Measurements from ENCODE around the gene LRPAP1.
"Not testable (repeated sequence)": the region's sequence is repeated elsewhere in the genome, so short reads cannot be mapped to it uniquely, and the experiment has no call there.

The LRPAP1 gene

GRCh38 chr4:3551366-3551765 lies 19.1 kb upstream of the LRPAP1 start:
- not testable (repeated sequence) for H3K27ac ChIP-seq

GRCh38 chr4:3550792-3551325 lies 18.6 kb upstream of the LRPAP1 start:
- H3K27ac ChIP-seq: not testable (repeated sequence)

GRCh38 chr4:3550041-3550440 lies 17.8 kb upstream of the LRPAP1 start:
- not testable (repeated sequence) for H3K27ac ChIP-seq

DNA sequence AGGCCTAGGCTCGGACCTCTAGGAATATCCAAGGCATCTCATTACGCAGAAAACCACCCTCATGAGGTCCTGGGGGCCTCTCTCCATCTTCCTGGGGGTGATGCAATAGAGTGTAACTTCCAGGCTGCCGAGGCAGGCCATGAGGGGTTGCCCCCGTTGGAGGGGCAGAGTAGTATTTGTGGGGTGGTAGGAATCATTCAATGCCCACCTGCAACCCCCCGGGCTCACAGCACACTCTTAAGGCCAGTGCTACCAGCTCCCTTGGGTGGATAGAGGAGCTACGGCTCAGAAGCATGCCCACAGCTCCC lies 17.4 kb upstream of the LRPAP1 start:
- H3K27ac ChIP-seq: not testable (repeated sequence)

DNA sequence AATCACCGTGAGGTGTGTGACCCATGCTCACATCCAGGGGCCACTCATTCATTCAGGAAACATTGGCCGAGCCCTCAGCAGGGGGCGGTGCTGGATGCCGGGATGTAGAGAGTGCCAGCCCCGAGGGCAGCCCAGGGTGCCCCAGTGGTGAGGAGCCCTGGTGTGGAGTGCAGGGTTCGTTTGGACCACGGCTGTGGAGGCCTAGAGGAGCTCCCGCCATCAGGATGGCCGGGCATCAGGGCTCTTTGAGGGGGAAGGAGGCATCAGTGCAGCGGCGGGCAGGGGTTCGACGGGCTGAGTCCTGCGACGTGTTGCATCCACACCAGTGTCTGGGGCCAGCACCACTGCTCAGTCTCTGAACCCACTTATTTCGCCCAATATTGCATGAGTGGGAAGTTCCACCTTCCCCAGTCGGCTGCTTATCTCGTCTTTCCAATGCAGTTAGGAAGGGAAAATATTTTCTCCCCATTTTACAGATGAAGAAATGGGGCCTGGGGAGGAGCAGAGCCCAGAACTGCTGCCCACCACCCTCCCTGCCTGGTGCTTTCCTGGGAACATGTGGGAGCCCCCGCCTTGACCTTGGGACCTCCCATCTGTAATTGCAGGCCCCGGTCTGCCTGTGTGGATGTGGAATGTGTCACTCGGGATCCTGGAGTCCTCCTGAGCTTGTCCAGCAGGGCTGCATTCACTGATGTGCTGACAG lies 16.9 kb upstream of the LRPAP1 start:
- H3K27ac ChIP-seq: not testable (repeated sequence)

DNA sequence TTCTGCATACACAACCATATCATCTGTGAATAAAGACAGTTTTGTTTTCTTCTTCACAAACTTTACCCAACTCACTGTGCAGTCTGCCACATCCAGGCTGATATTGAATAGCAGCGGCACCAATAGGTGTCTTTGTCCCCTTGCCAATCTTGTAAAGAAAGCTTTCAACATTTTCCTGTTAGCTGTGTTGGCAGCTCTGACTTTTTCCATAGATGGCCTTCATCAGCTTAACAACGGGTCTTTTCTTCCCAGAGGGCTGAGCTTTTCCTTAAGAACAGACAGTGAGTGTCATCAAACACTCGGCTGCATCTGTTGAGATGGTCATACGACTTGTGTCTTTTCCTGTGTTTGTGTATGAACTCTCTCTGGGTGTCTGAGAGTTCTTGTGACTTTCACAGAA lies 14.5 kb upstream of the LRPAP1 start:
- not testable (repeated sequence) for H3K27ac ChIP-seq

DNA sequence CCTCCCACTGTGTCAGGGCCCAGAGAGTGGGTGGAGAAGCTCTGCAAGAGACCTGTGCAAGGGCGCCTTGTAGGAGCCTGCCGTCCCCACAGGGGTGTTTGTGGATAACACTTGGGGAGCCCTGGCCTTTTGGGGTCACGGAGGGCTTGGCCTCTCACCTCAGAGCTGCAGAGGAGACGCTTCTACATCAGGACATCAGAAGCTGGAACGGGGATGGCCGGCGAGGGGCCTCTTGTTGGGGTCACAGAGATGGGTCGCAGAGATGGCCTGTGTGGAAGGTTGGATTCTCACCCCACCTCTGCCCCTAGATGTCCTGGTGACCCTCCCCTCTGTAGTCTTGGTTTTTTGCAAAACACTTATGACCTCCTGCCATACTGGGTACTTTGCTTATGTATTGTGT lies 13.1 kb upstream of the LRPAP1 start:
- H3K27ac ChIP-seq: not testable (repeated sequence)

GRCh38 chr4:3544259-3545025 lies 12.2 kb upstream of the LRPAP1 start:
- H3K27ac ChIP-seq: not testable (repeated sequence)

DNA sequence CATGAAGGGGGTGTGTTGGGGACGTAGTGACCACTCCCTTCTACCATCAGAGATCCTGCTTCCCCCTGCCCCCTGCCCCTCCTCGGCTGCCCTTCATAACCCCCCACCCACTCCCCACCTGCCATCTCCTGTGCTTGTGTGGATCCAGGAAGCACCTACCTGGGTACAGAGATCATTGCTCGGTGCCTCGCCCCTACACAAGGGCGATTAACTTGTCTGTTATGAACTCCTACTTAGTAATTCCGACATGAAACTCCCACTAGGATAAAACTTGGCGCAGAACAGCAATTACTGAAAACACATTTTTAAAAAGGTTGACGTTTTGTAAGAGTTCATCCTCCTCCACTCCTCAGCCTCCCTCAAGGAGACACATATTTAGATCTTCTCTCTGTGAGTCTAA lies 11.2 kb upstream of the LRPAP1 start:
- H3K27ac ChIP-seq: not testable (repeated sequence)

DNA sequence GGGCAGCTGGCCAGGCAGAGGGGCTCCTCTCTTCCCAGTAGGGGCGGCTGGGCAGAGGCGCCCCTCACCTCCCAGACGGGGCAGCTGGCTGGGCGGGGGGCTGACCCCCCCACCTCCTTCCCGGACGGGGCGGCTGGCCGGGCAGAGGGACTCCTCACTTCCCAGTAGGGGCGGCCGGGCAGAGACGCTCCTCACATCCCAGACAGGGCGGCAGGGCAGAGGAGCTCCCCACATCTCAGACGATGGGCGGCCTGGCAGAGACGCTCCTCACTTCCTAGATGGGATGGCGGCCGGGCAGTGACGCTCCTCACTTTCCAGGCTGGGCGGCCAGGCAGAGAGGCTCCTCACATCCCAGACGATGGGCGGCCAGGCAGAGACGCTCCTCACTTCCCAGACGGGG lies 6.7 kb upstream of the LRPAP1 start:
- not testable (repeated sequence) for H3K27ac ChIP-seq

GRCh38 chr4:3535812-3536211 lies 3.6 kb upstream of the LRPAP1 start:
- not testable (repeated sequence) for H3K27ac ChIP-seq

- H3K27ac ChIP-seq: no peak overlapping the region
- TF ChIP-seq CTCF (conservative IDR thresholded peaks at IDR 0.05): no peak
These were observed 1.2 kb upstream of the LRPAP1 start for GRCh38 chr4:3533423-3533820.

GRCh38 chr4:3532751-3533422 lies 665 bp upstream of the LRPAP1 start:
- peak overlapping the region; percentile 79 for H3K27ac ChIP-seq
- TF ChIP-seq CTCF (conservative IDR thresholded peaks at IDR 0.05): no peak

DNA sequence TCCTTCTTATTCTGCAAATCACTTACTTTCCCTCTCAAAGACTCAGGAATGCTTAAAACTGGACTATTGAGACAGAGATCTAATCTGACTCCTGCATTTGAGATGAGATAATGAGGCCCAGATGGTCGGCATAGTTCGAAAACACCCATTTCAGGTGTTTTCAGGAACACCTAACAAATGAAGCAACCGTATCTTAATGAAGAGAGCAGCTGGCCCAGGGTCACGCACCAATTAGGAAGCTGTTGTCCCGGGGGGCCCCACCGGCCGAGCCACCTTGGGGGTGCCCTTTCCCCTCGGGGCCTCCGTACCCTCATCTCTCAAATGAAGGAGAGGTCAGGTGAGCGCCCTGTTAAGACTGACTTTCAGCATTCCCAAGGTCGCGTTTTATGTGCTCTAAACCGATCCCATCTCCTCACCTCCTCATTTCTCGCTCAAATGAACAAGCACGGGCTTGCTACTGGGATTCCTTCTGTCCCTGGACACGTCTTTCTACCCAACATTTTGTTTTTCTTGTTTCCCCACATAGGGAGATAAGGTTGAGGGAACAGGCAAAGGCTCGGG lies 824 bp downstream of the LRPAP1 start:
- no peak for TF ChIP-seq CTCF (conservative IDR thresholded peaks at IDR 0.05)
- peak overlapping the region; percentile 79 for H3K27ac ChIP-seq

Measured in VCaP (cell line).